GM21786 (cell line): ENCODE results near the gene NCKAP5.

Source experiments
- ATAC-seq: cut with Tn5 transposase; IDR thresholded peaks from one replicate; pipeline ENCODE4 v1.9.1; 2021; ENCODE audit not compliant: unreplicated experiment

The NCKAP5 gene

GRCh38 chr2:133407341-133407740, 160.9 kb downstream of the NCKAP5 start:
- ATAC-seq, result no peak

- no peak for ATAC-seq
These were observed 163.0 kb downstream of the NCKAP5 start for GRCh38 chr2:133405252-133405651.

- no peak for ATAC-seq
These were observed 167.9 kb downstream of the NCKAP5 start for GRCh38 chr2:133400411-133400810.

- ATAC-seq, result no peak
These were observed 174.4 kb downstream of the NCKAP5 start for GRCh38 chr2:133393895-133394294.

GRCh38 chr2:133390156-133390555, 178.1 kb downstream of the NCKAP5 start:
- ATAC-seq, result no peak

- no peak for ATAC-seq
These were observed 178.7 kb downstream of the NCKAP5 start for GRCh38 chr2:133389569-133389968.

- no peak for ATAC-seq
These were observed 185.7 kb downstream of the NCKAP5 start for GRCh38 chr2:133382566-133382965.

- ATAC-seq, result no peak
These were observed 187.3 kb downstream of the NCKAP5 start for GRCh38 chr2:133380991-133381390.

- ATAC-seq, result no peak
These were observed 189.2 kb downstream of the NCKAP5 start for GRCh38 chr2:133378928-133379549.

GRCh38 chr2:133378386-133378785, 189.9 kb downstream of the NCKAP5 start:
- ATAC-seq, result no peak

- no peak for ATAC-seq
These were observed 190.7 kb downstream of the NCKAP5 start for GRCh38 chr2:133377599-133377998.

- no peak for ATAC-seq
These were observed 191.2 kb downstream of the NCKAP5 start for GRCh38 chr2:133377021-133377481.

- ATAC-seq, result no peak
These were observed 193.5 kb downstream of the NCKAP5 start for GRCh38 chr2:133374781-133375180.

- no peak for ATAC-seq
These were observed 197.0 kb downstream of the NCKAP5 start for GRCh38 chr2:133371286-133371685.

GRCh38 chr2:133369901-133370658, 198.2 kb downstream of the NCKAP5 start:
- ATAC-seq, result no peak

- no peak for ATAC-seq
These were observed 203.1 kb downstream of the NCKAP5 start for GRCh38 chr2:133365117-133365516.

GRCh38 chr2:133364636-133365035, 203.6 kb downstream of the NCKAP5 start:
- ATAC-seq, result no peak

- no peak for ATAC-seq
These were observed 204.4 kb downstream of the NCKAP5 start for GRCh38 chr2:133363884-133364283.

GRCh38 chr2:133362061-133362476, 206.2 kb downstream of the NCKAP5 start:
- no peak for ATAC-seq

- peak; percentile 72 for ATAC-seq
These were observed 207.4 kb downstream of the NCKAP5 start for GRCh38 chr2:133360882-133361281.

GRCh38 chr2:133360190-133360589, 208.1 kb downstream of the NCKAP5 start:
- ATAC-seq, result peak; percentile 49

GRCh38 chr2:133352719-133353118, 215.5 kb downstream of the NCKAP5 start:
- ATAC-seq, result no peak
